Heart left ventricle (tissue), 16 donors: Measurements from ENCODE around the gene TAMM41. TPM values are rescaled to one million over a fixed set of nuclear protein-coding genes. Genes with fewer than 3 reads are reported as not detected.

Experiments
- ATAC-seq, 4 donors: fragments of 200-7000 bp; cut with Tn5 transposase; one replicate each; pipeline ENCODE4 v1.9.1; 2020 to 2022; ENCODE audit warnings: moderate library complexity in 4 of 4, mild to moderate bottlenecking in 3 of 4, moderate number of reproducible peaks in 1 of 4
- DNase-seq, 5 donors: peaks; one replicate each; pipeline ENCODE4 v3.0.0-alpha.2; 2020
- H3K27ac ChIP-seq, 12 donors: fragments of 200-600 bp; sonication (generic) in 4 of 12; one replicate each; pipeline versions ENCODE4 v1.5.0 to v1.8.0; 2016 to 2022; ENCODE audit warnings: mild to moderate bottlenecking in 2 of 12
- H3K27me3 ChIP-seq, 9 donors: fragments of 200-600 bp; sonication (generic) in 2 of 9; one replicate each; pipeline versions ENCODE4 v1.5.1 to v1.8.0; 2016 to 2022; ENCODE audit warnings: mild to moderate bottlenecking in 3 of 9
- H3K36me3 ChIP-seq, 9 donors: fragments of 200-600 bp; sonication (generic) in 2 of 9; one replicate each; pipeline versions ENCODE4 v1.5.0 to v1.8.0; 2018 to 2022; ENCODE audit warnings: mild to moderate bottlenecking in 2 of 9
- H3K4me1 ChIP-seq, 12 donors: fragments of 200-600 bp; sonication (generic) in 4 of 12; one replicate each; pipeline versions ENCODE4 v1.5.0 to v1.8.0; 2016 to 2022; ENCODE audit warnings: mild to moderate bottlenecking in 3 of 12
- H3K4me3 ChIP-seq, 12 donors: fragments of 200-600 bp; sonication (generic) in 4 of 12; one replicate each; pipeline versions ENCODE4 v1.5.0 to v1.8.0; 2017 to 2022; ENCODE audit warnings: mild to moderate bottlenecking in 9 of 12, moderate library complexity in 4 of 12
- H3K9me3 ChIP-seq, 12 donors: fragments of 200-600 bp; sonication (generic) in 4 of 12; one replicate each; pipeline versions ENCODE4 v1.5.0 to v1.8.0; 2016 to 2022; ENCODE audit warnings: mild to moderate bottlenecking in 1 of 12
- CTCF ChIP-seq, 12 donors: fragments of 200-600 bp; sonication (generic) in 4 of 12; IDR thresholded peaks; one replicate each; pipeline versions ENCODE4 v1.5.0 to v1.8.0; 2018 to 2022; ENCODE audit warnings: antibody characterized with exemption in 12 of 12, mild to moderate bottlenecking in 5 of 12
- POLR2A ChIP-seq, 2 donors: fragments of 450-650 bp; IDR thresholded peaks; one replicate each; pipeline ENCODE4 v1.6.1; 2017; ENCODE audit warnings: antibody characterized with exemption in 2 of 2, mild to moderate bottlenecking in 2 of 2, moderate library complexity in 2 of 2
- WGBS, 4 donors: extraction: QIAGEN DNeasy Blood & Tissue Kit in 2 of 4; methylation state at CpG; one replicate each; pipeline versions ENCODE4 v1.1.5 to v1.1.7; 2013 to 2018; 5-methylcytosine and 5-hydroxymethylcytosine counted together
- intact Hi-C, 10 donors: fragments of 100-400 bp; cut with DNase I; formaldehyde crosslinking; loops; one replicate each; pipeline versions ENCODE4 v1.11.1 to v1.14.2; 2022
- polyA plus RNA-seq, 2 donors: library from polyadenylated mRNA; stranded (reverse); fragments of 200-250 nt; gene quantifications; one replicate each; pipeline ENCODE4 v1.2.3, GENCODE V29; 2013
- total RNA-seq, 9 donors: library from RNA; depleted of rRNA in 2 of 9; stranded (reverse); fragments of >200 nt in 2 of 9; fragmentation: NEBNext Ultra II Directional in 3 of 9; extraction: Animal tissue kit (Norgen Biotek cat#: 25700) in 3 of 9; gene quantifications; one replicate each; pipeline versions ENCODE4 v1.1.0 to v1.2.4, GENCODE V29; 2016 to 2023
- donor health status: ischemic (EF 13 %, LVEDD 7.1; RV severe dilation, severe dysfunction).
- donor health status: healthy with polysubstance abuse.
- donor health status: DM: no; HTN: yes; CAD: no.
- donor health status: DM: no; HTN: no; CAD: no.
- donor health status: ischemic (EF 25% LVEDD 6.9; RV normal size, moderate dysfunction).
- donor health status: ischemic (EF 25% LVEDD 5.7; RV mildly dilated, moderate dysfunction).
- donor health status: healthy.
- donor health status: DM: yes; HTN: yes; CAD: no.
- donor health status: ischemic (EF 35%, LVEDD 5.7; RV mildly dilated, moderate dysfunction).
- donor health status: nonischemic (EF 11% LVEDD 7.7; RV severe dilation, severe dysfunction).
- donor health status: DM: yes; HTN: yes; CAD: no.
- donor health status: PGD.
- donor health status: ischemic (EF 29% LVEDD 5.4; RV normal size, mild dysfunction).
- donor health status: nonischemic (EF 23%, LVEDD 6.1; RV moderate dilation, normal function).

Gene TAMM41
- total and polyA plus RNA-seq, 11 donors = 4.5 to 12.7 (median 10.8) TPM

DNA sequence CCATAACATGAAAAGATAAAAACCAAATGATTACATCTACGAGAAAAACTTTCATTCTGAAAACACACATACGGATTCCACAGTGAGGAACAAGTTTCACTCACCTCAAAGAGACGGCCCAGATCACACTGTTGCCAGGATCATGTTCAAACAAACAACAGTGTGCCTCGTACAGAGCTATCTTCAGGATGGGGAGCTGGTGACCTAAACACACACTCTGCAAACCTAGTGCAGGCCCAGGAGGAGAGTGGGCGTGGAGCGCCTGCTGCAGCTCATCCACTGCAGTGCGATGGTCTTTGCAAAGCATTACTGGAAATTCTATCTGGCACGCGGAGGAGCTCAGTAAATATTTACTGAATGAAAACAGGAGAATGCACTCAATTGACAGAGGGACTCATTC, 38.5 kb downstream of the TAMM41 start:
- no peak overlapping the region for H3K27ac ChIP-seq
- intact Hi-C loops = loop anchor here in 4 of 10 donors (5.0 to 10.0 kb wide), 3 partner anchors 86 to 153 kb away; no protein-coding TSS in a partner anchor
- no peak overlapping the region for H3K4me3 ChIP-seq
- peaks cover 0 to 83% (median 76%) of the 10 kb centered on the region in 9 donors for H3K36me3 ChIP-seq
- 84 to 88% (median 86%) methylated on average over 9 of the region's 9 CpGs for WGBS, 4 donors
- no peak for TF ChIP-seq CTCF (IDR thresholded peaks at IDR 0.05)
- no peak for TF ChIP-seq POLR2A (IDR thresholded peaks at IDR 0.05)
- no peak for ATAC-seq
- peaks cover 0 to 1% (median 0%) of the 10 kb centered on the region in 12 donors for H3K9me3 ChIP-seq
- H3K4me1 ChIP-seq = no peaks in the 10 kb centered on the region
- H3K27me3 ChIP-seq = no peaks in the 10 kb centered on the region
- DNase-seq = no peak

GRCh38 chr3:11807686-11808085, 39.0 kb downstream of the TAMM41 start:
- no peak for DNase-seq
- H3K27me3 ChIP-seq = no peaks in the 10 kb centered on the region
- 93 to 96% (median 95%) methylated on average over 5 of the region's 5 CpGs for WGBS, 4 donors
- H3K4me1 ChIP-seq = no peaks in the 10 kb centered on the region
- H3K9me3 ChIP-seq = peaks cover 0 to 7% (median 0%) of the 10 kb centered on the region in 12 donors
- no peak overlapping the region for H3K4me3 ChIP-seq
- H3K36me3 ChIP-seq = peaks cover 0 to 84% (median 74%) of the 10 kb centered on the region in 9 donors
- H3K27ac ChIP-seq = peak overlapping the region in 1 of 12 donors; percentile 27
- no peak for ATAC-seq
- intact Hi-C loops = loop anchor here in 5 of 10 donors (2.0 to 10.0 kb wide), 4 partner anchors 85 to 153 kb away; no protein-coding TSS in a partner anchor
- TF ChIP-seq POLR2A (IDR thresholded peaks at IDR 0.05) (no peak), CTCF (IDR thresholded peaks at IDR 0.05) (no peak)

DNA sequence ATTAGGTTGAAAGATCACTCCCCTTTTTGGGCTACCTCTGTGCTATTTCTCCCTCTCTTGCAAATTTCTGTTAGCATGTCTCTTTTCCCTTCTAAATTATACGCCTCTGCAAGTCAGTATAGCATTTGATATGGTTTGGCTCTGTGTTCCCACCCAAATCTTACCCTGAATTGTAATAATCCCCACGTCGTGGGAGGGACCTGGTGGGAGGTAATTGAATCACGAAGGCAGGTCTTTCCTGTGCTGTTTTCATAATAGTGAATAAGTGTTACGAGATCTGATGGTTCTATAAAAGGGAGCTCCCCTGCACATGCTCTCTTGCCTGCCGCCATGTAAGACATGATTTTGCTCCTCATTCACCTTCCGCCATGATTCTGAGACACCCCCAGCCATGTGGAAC, 41.0 kb downstream of the TAMM41 start:
- DNase-seq (no peak), ATAC-seq (no peak)
- Histone ChIP-seq H3K27ac (no peak overlapping the region), H3K4me3 (no peak overlapping the region), H3K4me1 (no peaks in the 10 kb centered on the region), H3K9me3 (peaks cover 0 to 12% (median 0%) of the 10 kb centered on the region in 12 donors), H3K27me3 (no peaks in the 10 kb centered on the region), H3K36me3 (peaks cover 0 to 83% (median 66%) of the 10 kb centered on the region in 9 donors)
- 91 to 95% (median 94%) methylated on average over 7 of the region's 7 CpGs for WGBS, 4 donors
- intact Hi-C loops = loop anchor here in 9 of 10 donors (2.0 to 10.0 kb wide), 6 partner anchors 83 to 427 kb away; no protein-coding TSS in a partner anchor
- no peak for TF ChIP-seq CTCF (IDR thresholded peaks at IDR 0.05)
- TF ChIP-seq POLR2A (IDR thresholded peaks at IDR 0.05) = no peak

DNA sequence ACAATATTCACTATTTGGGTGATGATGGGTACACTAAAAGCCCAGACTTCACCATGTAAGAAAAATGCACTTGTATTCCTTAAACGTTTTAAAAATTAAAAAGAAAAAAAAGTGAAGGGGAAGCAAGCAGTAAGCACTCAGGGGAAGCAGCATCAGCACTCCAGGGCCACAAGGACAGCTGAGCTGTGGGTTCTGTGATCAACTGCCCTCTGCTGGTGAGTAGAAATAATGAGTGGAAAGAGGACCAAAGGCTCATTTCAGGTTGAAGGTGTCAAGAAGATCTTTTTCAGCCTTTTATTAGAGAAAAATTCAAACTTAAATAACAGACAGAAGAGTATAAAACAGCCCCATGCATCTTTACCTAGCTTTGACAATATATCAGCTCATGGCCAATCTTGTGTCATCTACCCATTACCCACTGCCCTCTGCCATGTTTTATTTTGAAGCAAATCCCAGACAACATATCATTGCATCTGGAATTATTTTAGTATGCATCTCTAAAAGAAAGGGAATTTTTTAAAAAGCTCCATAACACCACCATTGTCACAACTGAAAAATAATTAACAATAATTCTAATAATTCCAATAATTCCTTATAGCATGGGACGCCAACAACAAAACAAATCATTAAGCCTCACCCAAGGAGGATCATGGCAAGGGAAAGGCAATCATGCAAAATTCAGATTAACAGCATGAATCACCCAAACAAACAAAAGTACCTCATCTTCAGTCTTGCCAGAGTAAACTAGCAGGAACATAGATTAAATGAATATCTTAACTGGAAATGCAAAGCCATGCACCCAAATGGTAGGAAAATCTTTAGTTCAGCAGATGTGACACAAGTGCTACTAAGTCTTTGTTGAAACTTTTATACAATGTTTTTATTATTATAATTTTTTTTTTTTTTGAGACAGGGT, 42.5 kb downstream of the TAMM41 start:
- H3K27me3 ChIP-seq = no peaks in the 10 kb centered on the region
- ATAC-seq = peak in 3 of 4 donors; percentile 69 to 74 (median 72)
- DNase-seq = peak in 3 of 5 donors; percentile 24 to 53 (median 25)
- H3K4me1 ChIP-seq = no peaks in the 10 kb centered on the region
- H3K27ac ChIP-seq = no peak overlapping the region
- TF ChIP-seq CTCF (IDR thresholded peaks at IDR 0.05) = peak; percentile 62 to 81 (median 71)
- TF ChIP-seq POLR2A (IDR thresholded peaks at IDR 0.05) = no peak
- H3K36me3 ChIP-seq = peaks cover 0 to 79% (median 67%) of the 10 kb centered on the region in 9 donors
- intact Hi-C loops = loop anchor here (2.0 to 10.0 kb wide), 6 partner anchors 87 to 427 kb away; no protein-coding TSS in a partner anchor
- 48 to 52% (median 50%) methylated on average over 2 of the region's 2 CpGs for WGBS, 4 donors
- peaks cover 0 to 26% (median 4%) of the 10 kb centered on the region in 12 donors for H3K9me3 ChIP-seq
- no peak overlapping the region for H3K4me3 ChIP-seq
